ENCODE results near the gene TSGA10IP.

TSGA10IP gene

GRCh38 chr11:65900125-65900898, 45.0 kb upstream of the TSGA10IP start, which contains the start of gene FOSL1:
FOSL1 (minus strand) TSS chr11:65900388; CDS start chr11:65900339, 49 bp downstream.
- peak within 1 kb of the TSS; percentile 53 for H3K4me3 ChIP-seq (ENCODE audit: low read depth, low read length)
- no peak for TF ChIP-seq CTCF (IDR thresholded peaks at IDR 0.05; ENCODE audit: borderline replicate concordance, insufficient read depth, low read depth, low read length)

GRCh38 chr11:65900899-65901180, 44.4 kb upstream of the TSGA10IP start:
- no peak overlapping the region for H3K4me3 ChIP-seq (ENCODE audit: low read depth, low read length)

DNA sequence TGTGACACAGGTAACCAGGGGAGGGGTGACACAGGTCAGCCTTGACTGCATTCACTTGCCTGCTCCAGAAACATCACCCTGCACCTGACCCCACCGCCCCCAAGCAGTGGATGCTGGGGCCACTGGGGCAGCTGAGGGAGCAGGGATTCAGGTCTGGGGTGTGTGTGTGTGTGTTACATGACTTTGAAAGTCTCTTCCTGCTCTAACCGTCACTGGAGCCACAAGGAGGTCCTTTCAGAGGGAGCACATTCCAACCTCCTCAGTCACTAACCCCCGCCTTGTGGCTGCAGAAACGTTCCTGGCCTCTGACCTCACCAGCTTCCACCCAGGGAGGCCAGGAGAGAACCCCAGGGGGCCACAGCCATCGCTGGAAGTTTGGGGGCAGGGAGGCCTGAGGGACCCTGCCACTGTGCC, 42.2 kb upstream of the TSGA10IP start:
- H3K4me3 ChIP-seq (ENCODE audit: low read depth, low read length) = no peak overlapping the region
- no peak for TF ChIP-seq CTCF (IDR thresholded peaks at IDR 0.05; ENCODE audit: borderline replicate concordance, insufficient read depth, low read depth, low read length)

More at GRCh38 chr11:65900899-65901180, 44.4 kb upstream of the TSGA10IP start:
- no peak for TF ChIP-seq CTCF (IDR thresholded peaks at IDR 0.05; ENCODE audit: borderline replicate concordance, insufficient read depth, low read depth, low read length)

DNA sequence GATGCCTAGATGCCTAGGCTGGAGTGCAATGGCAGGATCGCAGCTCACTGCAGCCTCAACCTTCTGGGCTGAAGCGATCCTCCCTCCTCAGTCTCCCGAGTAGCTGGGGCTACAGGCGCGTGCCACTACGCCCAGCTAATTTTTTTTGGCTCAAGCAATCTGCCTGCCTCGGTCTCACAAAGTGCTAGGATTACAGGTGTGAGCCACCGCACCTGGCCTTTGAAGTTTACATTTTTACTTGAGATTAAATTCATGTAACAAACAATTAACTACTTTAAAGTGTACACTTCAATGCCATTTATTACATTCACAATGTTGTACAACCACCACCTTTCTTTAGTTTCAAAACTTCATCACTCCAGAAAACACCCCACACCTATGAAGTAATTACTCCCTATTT, 41.6 kb upstream of the TSGA10IP start:
- H3K4me3 ChIP-seq (ENCODE audit: low read depth, low read length) = no peak overlapping the region
- TF ChIP-seq CTCF (IDR thresholded peaks at IDR 0.05; ENCODE audit: borderline replicate concordance, insufficient read depth, low read depth, low read length) = no peak

DNA sequence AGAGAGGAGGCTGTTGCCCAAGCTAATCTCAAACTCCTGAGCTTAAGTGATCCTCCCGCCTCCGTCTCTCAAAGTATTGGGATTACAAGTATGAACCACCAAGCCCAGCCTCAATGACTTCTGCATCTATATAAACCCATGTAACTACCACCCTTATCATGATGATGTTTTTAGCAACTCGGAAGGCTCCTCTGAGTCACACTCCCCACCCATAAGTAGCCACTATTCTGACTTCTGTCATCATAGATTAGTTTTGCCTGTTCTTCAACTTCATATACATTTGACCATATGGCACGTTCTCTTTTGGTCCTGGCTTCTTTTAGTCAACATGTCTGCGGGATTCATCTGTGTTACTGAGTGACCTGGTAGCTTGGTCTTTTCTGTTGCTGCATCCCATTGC, 38.7 kb upstream of the TSGA10IP start:
- H3K4me3 ChIP-seq (ENCODE audit: low read depth, low read length) = no peak overlapping the region
- TF ChIP-seq CTCF (IDR thresholded peaks at IDR 0.05; ENCODE audit: borderline replicate concordance, insufficient read depth, low read depth, low read length) = no peak

GRCh38 chr11:65907878-65908277, 37.4 kb upstream of the TSGA10IP start:
- H3K4me3 ChIP-seq (ENCODE audit: low read depth, low read length) = no peak overlapping the region
- no peak for TF ChIP-seq CTCF (IDR thresholded peaks at IDR 0.05; ENCODE audit: borderline replicate concordance, insufficient read depth, low read depth, low read length)

Data from GM12875 (cell line).